HG02884 (cell line): ENCODE data around the gene GMIP.

ENCODE experiments used
- ATAC-seq: cut with Tn5 transposase; IDR thresholded peaks from one replicate; pipeline ENCODE4 v1.9.1; 2021; ENCODE audit warnings: mild to moderate bottlenecking, moderate library complexity; ENCODE audit not compliant: unreplicated experiment

Gene GMIP

GRCh38 chr19:19579533-19580361 lies 63.7 kb downstream of the GMIP start:
- ATAC-seq = no peak
